ENCODE measurements around the gene RYR3.

GRCh38 chr15:33662014-33662413 lies 351.2 kb downstream of the RYR3 start:
- TF ChIP-seq GABPA (IDR thresholded peaks at IDR 0.05; ENCODE audit: low read depth), result no peak
- TF ChIP-seq SUZ12 (IDR thresholded peaks at IDR 0.05; ENCODE audit: unreplicated experiment), result no peak
- TF ChIP-seq BCL3 (IDR thresholded peaks at IDR 0.05; ENCODE audit: borderline replicate concordance, insufficient read depth, low read depth, low read length, poor library complexity, severe bottlenecking), result no peak
- no peak for TF ChIP-seq CBX5 (IDR thresholded peaks at IDR 0.05; ENCODE audit: low read depth)
- no peak for TF ChIP-seq ZNF622 (IDR thresholded peaks at IDR 0.05)
- TF ChIP-seq, protein P1, sequence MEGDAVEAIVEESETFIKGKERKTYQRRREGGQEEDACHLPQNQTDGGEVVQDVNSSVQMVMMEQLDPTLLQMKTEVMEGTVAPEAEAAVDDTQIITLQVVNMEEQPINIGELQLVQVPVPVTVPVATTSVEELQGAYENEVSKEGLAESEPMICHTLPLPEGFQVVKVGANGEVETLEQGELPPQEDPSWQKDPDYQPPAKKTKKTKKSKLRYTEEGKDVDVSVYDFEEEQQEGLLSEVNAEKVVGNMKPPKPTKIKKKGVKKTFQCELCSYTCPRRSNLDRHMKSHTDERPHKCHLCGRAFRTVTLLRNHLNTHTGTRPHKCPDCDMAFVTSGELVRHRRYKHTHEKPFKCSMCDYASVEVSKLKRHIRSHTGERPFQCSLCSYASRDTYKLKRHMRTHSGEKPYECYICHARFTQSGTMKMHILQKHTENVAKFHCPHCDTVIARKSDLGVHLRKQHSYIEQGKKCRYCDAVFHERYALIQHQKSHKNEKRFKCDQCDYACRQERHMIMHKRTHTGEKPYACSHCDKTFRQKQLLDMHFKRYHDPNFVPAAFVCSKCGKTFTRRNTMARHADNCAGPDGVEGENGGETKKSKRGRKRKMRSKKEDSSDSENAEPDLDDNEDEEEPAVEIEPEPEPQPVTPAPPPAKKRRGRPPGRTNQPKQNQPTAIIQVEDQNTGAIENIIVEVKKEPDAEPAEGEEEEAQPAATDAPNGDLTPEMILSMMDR (IDR thresholded peaks at IDR 0.05 in 2 of 3, conservative IDR thresholded peaks at IDR 0.05 in 1 of 3; ENCODE audit: control insufficient read depth in 2 of 3, extremely low read depth in 1 of 3, insufficient read depth in 1 of 3, low read depth in 3 of 3, low read length in 3 of 3), result no peak
- no peak for TF ChIP-seq HDAC6 (IDR thresholded peaks at IDR 0.05; ENCODE audit: unreplicated experiment)
